Ovary (tissue), 9 donors: Measurements from ENCODE around the gene LRP1. TPM values are rescaled to one million over a fixed set of nuclear protein-coding genes. Genes with fewer than 3 reads are reported as not detected.
"Not testable (repeated sequence)": the region's sequence is repeated elsewhere in the genome, so short reads cannot be mapped to it uniquely, and the experiment has no call there.

Experiments used
- DNase-seq, 5 donors: peaks; one replicate each; pipeline ENCODE4 v3.0.0-alpha.2; 2019 to 2020
- H3K27ac ChIP-seq, 2 donors: fragments of 200-600 bp; one replicate each; pipeline versions ENCODE4 v1.5.1 to v1.8.0; 2019 to 2022
- H3K27me3 ChIP-seq: fragments of 200-600 bp; one replicate; pipeline ENCODE4 v1.8.0; 2022
- H3K36me3 ChIP-seq: fragments of 200-600 bp; sonication (generic); one replicate; pipeline ENCODE4 v1.5.1; 2019
- H3K4me1 ChIP-seq: one replicate; pipeline ENCODE4 v1.8.1; 2013; ENCODE audit warnings: mild to moderate bottlenecking, moderate library complexity; ENCODE audit not compliant: insufficient read depth
- H3K4me3 ChIP-seq: fragments of 200-600 bp; sonication (generic); one replicate; pipeline ENCODE4 v1.5.1; 2017
- H3K9me3 ChIP-seq, 2 donors: fragments of 200-600 bp in 1 of 2; sonication (generic) in 1 of 2; one replicate each; pipeline versions ENCODE4 v1.5.1 to v1.8.1; 2013 to 2019; ENCODE audit warnings: mild to moderate bottlenecking in 1 of 2, moderate library complexity in 1 of 2
- CTCF ChIP-seq, 3 donors: fragments of 450-650 bp in 2 of 3; fragments of 200-600 bp in 1 of 3; IDR thresholded peaks; one replicate each; pipeline versions ENCODE4 v1.5.1 to v1.8.0; 2016 to 2022; ENCODE audit warnings: antibody characterized with exemption in 3 of 3, mild to moderate bottlenecking in 1 of 3
- EP300 ChIP-seq: sonication (generic); formaldehyde crosslinking; IDR thresholded peaks from one replicate; pipeline ENCODE4 v1.6.1; 2017; ENCODE audit warnings: antibody characterized with exemption
- POLR2A ChIP-seq: fragments of 450-650 bp; IDR thresholded peaks from one replicate; pipeline ENCODE4 v1.6.1; 2017; ENCODE audit warnings: antibody characterized with exemption, mild to moderate bottlenecking, moderate library complexity
- WGBS, 3 donors: extraction: QIAGEN DNeasy Blood & Tissue Kit in 1 of 3; methylation state at CpG; one replicate each; pipeline versions ENCODE4 v1.1.5 to v1.1.7; 2013 to 2017; 5-methylcytosine and 5-hydroxymethylcytosine counted together
- intact Hi-C, 4 donors: fragments of 100-400 bp; cut with DNase I; formaldehyde crosslinking; loops; one replicate each; pipeline versions ENCODE4 v1.11.0 to v1.15.1; 2022 to 2023
- polyA plus RNA-seq, 2 donors: library from polyadenylated mRNA; stranded (reverse); fragments of 200-250 nt in 1 of 2; fragments of 350-450 nt in 1 of 2; fragmentation: Illumina TruSeq in 1 of 2; extraction: RNeasy Lipid Tissue Mini Kit (QIAGEN cat#74804) in 1 of 2; gene quantifications; one replicate each; pipeline ENCODE4 v1.2.3, GENCODE V29; 2013 to 2014
- total RNA-seq, 7 donors: library from RNA; depleted of rRNA in 2 of 7; stranded (reverse); fragments of >200 nt in 2 of 7; fragmentation: NEBNext Ultra II Directional in 3 of 7; extraction: Animal tissue kit (Norgen Biotek cat#: 25700) in 3 of 7; gene quantifications; one replicate each; pipeline versions ENCODE4 v1.1.0 to v1.2.4, GENCODE V29; 2016 to 2023
- donor health status: DM: no; HTN: no; CAD: no; lungs with moderate emphysema.
- donor health status: DM: no; HTN: no; CAD: no.
- donor health status: Bipolar disorder and iron deficiency.
- donor health status: DM: yes; HTN: yes; CAD: no.
- donor health status: DM: no; HTN: no; CAD: no.
- donor health status: DM: yes; HTN: yes; CAD: no.

The LRP1 gene
- total and polyA plus RNA-seq, 9 donors, result 76.4 to 640 (median 323) TPM

GRCh38 chr12:57112492-57113294 is 15.6 kb upstream of the LRP1 start:
- H3K36me3 ChIP-seq, result no peaks in the 10 kb centered on the region

GRCh38 chr12:57116580-57117281 is 11.6 kb upstream of the LRP1 start:
- 70 to 91% (median 73%) methylated on average over 5 of the region's 5 CpGs for WGBS, 3 donors
- Histone ChIP-seq H3K9me3 (no peaks in the 10 kb centered on the region), H3K27ac (no peak overlapping the region), H3K4me1 (no peaks in the 10 kb centered on the region), H3K4me3 (no peak overlapping the region), H3K27me3 (no peaks in the 10 kb centered on the region), H3K36me3 (no peaks in the 10 kb centered on the region)
- TF ChIP-seq EP300, result no peak
- TF ChIP-seq CTCF (IDR thresholded peaks at IDR 0.05), result no peak
- TF ChIP-seq POLR2A, result no peak
- intact Hi-C loops, result no loop called here
- no peak for DNase-seq

More at GRCh38 chr12:57112492-57113294, 15.6 kb upstream of the LRP1 start:
- H3K4me3 ChIP-seq, result peak overlapping the region; percentile 25
- intact Hi-C loops, result loop anchor here (2.0 to 5.0 kb wide), 4 partner anchors 40 to 105 kb away; partner anchors contain the start of gene ZBTB39 (in 1 of the 4)
- peak in 1 of 5 donors; percentile 30 for DNase-seq
- H3K9me3 ChIP-seq, result no peaks in the 10 kb centered on the region
- TF ChIP-seq POLR2A (no peak), CTCF (IDR thresholded peaks at IDR 0.05) (peak in 1 of 3 donors; percentile 80)
- WGBS, 3 donors, result 50 to 55% (median 55%) methylated on average over 9 of the region's 9 CpGs
- H3K27ac ChIP-seq, result peak overlapping the region; percentile 61 to 99
- H3K27me3 ChIP-seq, result no peaks in the 10 kb centered on the region
- peaks cover 2% of the 10 kb centered on the region for H3K4me1 ChIP-seq

GRCh38 chr12:57118711-57119271 is 9.5 kb upstream of the LRP1 start:
- Histone ChIP-seq H3K36me3 (no peaks in the 10 kb centered on the region), H3K27ac (no peak overlapping the region), H3K4me1 (no peaks in the 10 kb centered on the region), H3K9me3 (no peaks in the 10 kb centered on the region), H3K4me3 (no peak overlapping the region), H3K27me3 (no peaks in the 10 kb centered on the region)
- no peak for TF ChIP-seq CTCF (IDR thresholded peaks at IDR 0.05)
- no peak for TF ChIP-seq EP300
- TF ChIP-seq POLR2A, result no peak
- intact Hi-C loops, result no loop called here
- WGBS, 3 donors, result 78 to 86% (median 82%) methylated on average over 1 of the region's 1 CpG
- DNase-seq, result no peak

- WGBS, 3 donors, result 87 to 90% (median 89%) methylated on average over 5 of the region's 5 CpGs
- no peak overlapping the region for H3K4me3 ChIP-seq
- TF ChIP-seq POLR2A, result no peak
- TF ChIP-seq CTCF (IDR thresholded peaks at IDR 0.05), result no peak
- no peak for TF ChIP-seq EP300
- DNase-seq, result no peak
- H3K4me1 ChIP-seq, result no peaks in the 10 kb centered on the region
- H3K9me3 ChIP-seq, result no peaks in the 10 kb centered on the region
- H3K27me3 ChIP-seq, result no peaks in the 10 kb centered on the region
- H3K36me3 ChIP-seq, result no peaks in the 10 kb centered on the region
- H3K27ac ChIP-seq, result no peak overlapping the region
- intact Hi-C loops, result no loop called here
Measured at GRCh38 chr12:57119294-57120085, 8.8 kb upstream of the LRP1 start.

- H3K4me3 ChIP-seq, H3K27ac ChIP-seq, H3K27me3 ChIP-seq, DNase-seq, H3K4me1 ChIP-seq, H3K36me3 ChIP-seq, H3K9me3 ChIP-seq, intact Hi-C loops: not testable (repeated sequence)
- WGBS, 3 donors, result 89 to 94% (median 90%) methylated on average over 11 of the region's 11 CpGs
Measured at GRCh38 chr12:57120718-57121117, 7.6 kb upstream of the LRP1 start.
